LNCaP clone FGC (cell line): ENCODE data around the gene KCNN3.

Source experiments
- DNase-seq: peaks from one replicate; pipeline ENCODE4 v3.0.0-alpha.2; 2011; ENCODE audit warnings: low read depth
- H3K4me3 ChIP-seq: 2 replicates; pipeline ENCODE4 v1.5.1; 2011; ENCODE audit warnings: mild to moderate bottlenecking, low read depth, low read length, control low read depth
- CTCF ChIP-seq: IDR thresholded peaks from 2 replicates; pipeline ENCODE4 v1.5.1; 2012; ENCODE audit warnings: mild to moderate bottlenecking; ENCODE audit not compliant: control insufficient read depth, insufficient read depth; ENCODE audit errors: extremely low read depth

KCNN3 gene

GRCh38 chr1:154841384-154841783 is 28.7 kb downstream of the KCNN3 start:
- DNase-seq, result no peak
- TF ChIP-seq CTCF, result no peak
- H3K4me3 ChIP-seq, result no peak overlapping the region

- H3K4me3 ChIP-seq, result no peak overlapping the region
- no peak for TF ChIP-seq CTCF
- no peak for DNase-seq
Measured at GRCh38 chr1:154840269-154841176, 29.6 kb downstream of the KCNN3 start.

GRCh38 chr1:154839691-154840090 is 30.4 kb downstream of the KCNN3 start:
- no peak overlapping the region for H3K4me3 ChIP-seq
- no peak for TF ChIP-seq CTCF
- no peak for DNase-seq

GRCh38 chr1:154838988-154839387 is 31.1 kb downstream of the KCNN3 start:
- no peak for DNase-seq
- no peak for TF ChIP-seq CTCF
- no peak overlapping the region for H3K4me3 ChIP-seq

- DNase-seq, result no peak
- no peak overlapping the region for H3K4me3 ChIP-seq
- no peak for TF ChIP-seq CTCF
Measured at GRCh38 chr1:154838461-154838860, 31.6 kb downstream of the KCNN3 start.

- no peak overlapping the region for H3K4me3 ChIP-seq
- DNase-seq, result no peak
- TF ChIP-seq CTCF, result no peak
Measured at GRCh38 chr1:154837672-154838171, 32.4 kb downstream of the KCNN3 start.
